CD4-positive, alpha-beta T cell treated with Interleukin-17A for 4 hours (primary cell): ENCODE results near the gene AIFM1.

ENCODE experiments used
- DNase-seq: peaks from one replicate; pipeline ENCODE4 v3.0.0-alpha.2; 2020; ENCODE audit warnings: mixed read lengths

The AIFM1 gene

DNA sequence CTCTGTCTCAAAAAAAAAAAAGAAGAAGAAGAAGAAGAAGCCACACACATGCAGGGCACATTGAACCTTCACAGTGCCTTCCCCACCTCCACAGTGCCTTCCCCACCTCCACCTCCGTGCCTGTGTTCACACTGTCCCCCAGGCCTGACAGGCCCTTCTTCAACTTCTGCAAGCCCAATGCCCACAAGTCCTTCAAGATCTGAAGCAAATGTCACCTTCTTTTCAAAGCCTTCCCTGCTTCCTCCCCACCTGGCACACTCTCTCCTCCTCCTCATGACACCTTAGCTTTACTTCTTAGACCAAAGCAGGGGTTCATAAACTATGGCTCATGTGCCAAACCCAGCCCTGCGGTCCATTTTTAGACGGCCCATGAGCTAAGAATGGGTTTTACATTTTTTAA is 75.3 kb downstream of the AIFM1 start:
- no peak for DNase-seq

- peak; percentile 79 for DNase-seq
These were observed 79.0 kb downstream of the AIFM1 start for GRCh38 chrX:130086447-130087206.

DNA sequence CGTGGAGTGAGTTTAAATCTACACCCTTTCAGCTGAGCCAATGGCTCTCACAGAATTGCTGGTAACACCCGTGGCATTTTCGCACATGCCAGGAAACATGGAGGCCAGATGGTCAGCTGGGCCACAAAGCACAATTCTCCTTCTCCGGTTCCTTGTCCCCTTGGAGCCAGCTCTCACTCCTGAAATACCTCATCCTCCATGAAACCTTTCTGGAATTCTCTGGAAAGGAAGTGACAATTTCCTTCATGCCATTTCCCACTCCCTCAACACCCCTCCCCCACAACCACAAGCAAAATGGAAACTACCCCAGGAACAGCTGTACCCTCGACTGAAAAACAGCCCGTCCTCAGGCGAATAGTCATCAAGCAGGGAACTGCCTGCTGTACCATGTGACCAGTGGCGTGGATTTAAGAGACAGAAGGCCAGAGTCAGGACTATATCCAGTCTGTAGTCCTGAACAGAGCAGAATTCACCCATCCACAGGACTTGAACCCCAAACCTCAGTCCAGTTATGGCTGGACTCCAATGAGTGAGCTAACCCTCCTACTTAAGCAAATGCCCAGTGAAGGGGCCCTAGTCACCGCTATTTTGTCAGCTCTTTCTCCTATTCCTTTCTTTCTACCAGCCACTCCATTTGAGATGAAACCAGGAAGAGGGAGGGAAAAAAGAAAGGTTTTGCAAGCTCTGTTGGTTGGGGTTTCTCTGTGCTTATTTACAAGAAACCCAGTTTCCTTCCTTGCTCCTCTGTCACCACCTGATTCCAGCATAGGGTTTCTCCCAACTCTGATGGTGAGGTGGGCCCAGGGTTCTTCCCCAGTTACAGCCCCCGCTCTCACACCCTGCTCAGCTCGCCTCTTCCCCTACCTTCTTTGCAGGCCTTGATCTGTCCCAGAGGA is 79.8 kb downstream of the AIFM1 start:
- no peak for DNase-seq

DNA sequence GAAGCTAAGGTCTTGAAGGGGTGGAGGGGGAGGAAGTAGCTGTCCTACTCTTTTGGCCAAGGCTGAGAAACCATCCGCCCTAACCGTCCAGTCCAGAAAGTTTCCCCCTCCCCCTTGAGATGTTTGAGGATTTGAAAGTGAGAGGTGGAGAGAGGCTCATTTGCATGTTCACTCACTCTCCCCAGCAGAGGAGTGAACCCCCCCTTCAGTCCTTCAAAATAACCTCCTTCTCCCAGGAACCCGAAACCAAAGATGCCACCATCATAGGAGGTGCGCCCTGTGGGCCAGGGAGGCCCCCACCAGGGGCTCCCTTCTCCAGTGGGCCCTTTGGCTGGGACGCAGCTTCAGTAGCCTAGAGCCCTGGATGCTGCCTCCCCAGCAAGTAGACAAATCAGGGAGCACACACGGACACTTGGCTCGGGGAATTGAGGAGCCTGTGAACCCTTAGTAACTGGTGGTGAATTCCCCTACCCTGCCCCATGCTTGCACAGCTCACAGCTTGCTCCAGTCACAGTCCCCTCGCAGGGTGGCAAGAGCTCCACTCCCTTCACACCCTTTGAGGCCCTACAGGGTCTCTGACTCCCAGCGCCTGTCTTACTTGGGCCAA is 80.9 kb downstream of the AIFM1 start:
- no peak for DNase-seq

DNA sequence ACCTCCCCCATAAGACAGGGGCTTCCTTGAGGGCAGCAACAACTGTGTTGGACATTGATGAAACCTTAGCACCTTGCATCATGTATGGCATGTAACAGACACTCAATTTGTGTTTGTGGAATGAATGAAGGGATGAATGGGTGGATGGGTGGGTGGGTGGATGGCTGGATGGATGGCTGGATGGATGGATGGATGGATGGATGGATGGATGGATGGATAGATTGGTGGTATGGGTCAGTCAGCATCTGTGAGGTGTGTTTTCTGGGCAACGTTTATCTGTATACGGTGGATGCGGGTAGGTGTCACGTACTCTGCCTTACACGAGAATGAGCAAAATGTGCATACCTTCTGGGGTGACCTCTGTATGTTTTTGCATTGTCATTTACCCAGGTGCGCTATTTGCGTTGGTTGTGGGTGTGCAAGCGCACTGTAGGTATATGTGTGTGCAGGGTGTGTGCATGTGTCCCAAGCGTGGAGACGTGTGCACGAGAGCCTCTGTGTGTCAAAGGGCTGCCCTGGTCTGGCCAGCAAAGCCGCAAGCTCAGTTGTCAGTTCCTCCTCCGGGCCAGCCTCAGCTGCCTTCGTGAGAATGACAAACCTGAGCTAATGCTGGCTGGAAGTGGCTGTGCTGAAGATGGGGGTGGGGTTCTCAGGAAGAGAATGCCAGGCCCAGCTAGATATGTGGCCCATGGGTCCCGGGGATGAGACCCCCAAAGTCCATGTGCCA is 81.8 kb downstream of the AIFM1 start:
- DNase-seq, result peak; percentile 29

GRCh38 chrX:130083107-130083490 is 82.5 kb downstream of the AIFM1 start:
- DNase-seq, result no peak

DNA sequence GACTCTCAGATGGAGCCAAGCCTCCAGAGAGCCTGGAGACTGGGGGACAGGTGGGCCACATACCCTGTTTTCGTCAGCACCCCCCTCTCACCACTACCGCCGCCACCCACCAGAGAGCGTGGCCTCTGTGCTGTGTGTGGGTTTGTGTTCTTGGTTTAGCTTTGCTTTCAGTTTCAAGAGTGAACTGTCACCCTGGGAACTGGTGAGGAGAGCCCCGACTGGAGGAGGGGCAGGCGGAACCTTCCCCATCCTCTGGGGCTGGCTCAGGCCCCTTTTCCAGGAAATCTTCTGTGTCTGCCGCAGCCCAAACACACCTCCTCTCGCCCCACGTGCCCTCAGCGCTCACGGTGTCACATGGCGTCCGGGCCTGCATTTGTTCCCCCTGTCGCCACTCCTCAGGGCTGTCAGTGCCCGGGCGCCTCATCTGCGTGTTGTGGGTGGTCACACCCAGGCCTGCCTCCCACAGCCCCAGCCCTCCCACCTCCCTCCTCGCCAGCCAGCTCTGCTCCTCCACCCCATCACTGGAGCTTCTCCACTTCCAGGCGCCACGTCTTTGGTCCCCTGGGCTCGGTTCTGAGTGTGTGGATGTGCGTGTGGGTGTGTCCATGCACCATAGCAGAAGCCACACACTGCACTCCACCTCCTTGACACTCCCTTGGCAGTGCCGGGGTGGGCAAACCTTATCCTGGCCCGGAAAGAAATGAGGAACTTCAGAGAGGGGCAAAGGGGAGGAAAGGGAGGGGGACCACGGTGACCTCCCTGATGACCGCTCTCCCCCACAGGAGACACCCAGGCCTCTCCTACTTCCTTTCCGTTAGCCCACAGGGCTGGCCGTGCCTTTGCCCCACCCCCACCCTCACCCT is 83.2 kb downstream of the AIFM1 start:
- peak; percentile 65 for DNase-seq

GRCh38 chrX:130081421-130082045 is 84.1 kb downstream of the AIFM1 start:
- DNase-seq, result no peak

DNA sequence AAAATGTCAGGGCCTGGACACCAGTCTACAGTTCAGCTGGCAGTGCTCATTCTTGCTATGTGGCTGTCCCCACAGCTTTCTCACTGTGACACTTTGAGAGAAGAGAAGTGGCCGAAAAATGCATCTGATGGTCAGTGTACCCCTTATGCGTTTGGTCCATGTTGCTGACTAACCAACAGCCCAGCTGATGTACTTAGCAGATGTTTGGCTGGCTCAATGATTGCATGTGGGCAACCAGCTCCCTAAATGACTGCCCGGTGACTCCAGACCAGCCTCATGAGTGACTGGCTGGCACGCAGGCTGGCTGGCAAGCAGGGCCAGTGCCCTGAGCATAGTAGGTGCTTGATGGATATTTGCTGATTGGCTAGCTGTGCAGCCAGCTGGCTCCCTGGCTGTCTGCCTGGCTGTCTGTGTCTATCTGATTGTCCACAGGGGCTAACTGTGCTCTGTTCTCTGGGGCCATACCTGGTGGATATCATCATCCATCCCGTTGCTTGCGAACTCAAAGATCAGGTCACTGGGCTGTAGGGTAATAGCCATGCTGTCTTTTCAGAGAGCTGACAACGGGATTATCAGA is 84.8 kb downstream of the AIFM1 start:
- DNase-seq, result no peak

DNA sequence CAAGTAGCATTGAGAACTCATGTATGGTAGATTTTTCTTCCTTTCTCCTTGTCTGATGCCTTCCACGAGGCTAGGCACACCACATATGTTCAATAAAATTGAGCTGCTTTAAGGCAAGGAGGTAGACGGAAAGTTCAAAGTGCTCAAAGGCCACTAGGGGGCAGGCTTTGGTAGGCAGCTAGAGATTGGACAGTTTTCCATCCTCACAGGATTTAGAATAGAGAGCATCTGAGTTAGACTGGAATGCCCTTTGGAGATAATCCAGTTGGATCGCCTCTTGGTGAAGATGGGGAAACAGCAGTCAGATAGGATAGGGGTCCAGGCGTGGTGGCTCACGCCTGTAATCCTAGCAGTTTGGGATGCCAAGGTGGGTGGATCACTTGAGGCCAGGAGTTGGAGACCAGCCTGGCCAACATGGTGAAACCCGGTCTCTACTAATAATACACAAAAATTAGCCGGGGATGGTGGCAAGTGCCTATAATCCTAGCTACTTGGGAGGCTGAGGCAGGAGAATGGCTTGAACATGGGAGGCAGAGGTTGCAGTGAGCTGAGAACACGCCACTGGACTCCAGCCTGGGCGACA is 85.7 kb downstream of the AIFM1 start:
- peak; percentile 75 for DNase-seq
